ENCODE results near the gene WFIKKN1.

DNA sequence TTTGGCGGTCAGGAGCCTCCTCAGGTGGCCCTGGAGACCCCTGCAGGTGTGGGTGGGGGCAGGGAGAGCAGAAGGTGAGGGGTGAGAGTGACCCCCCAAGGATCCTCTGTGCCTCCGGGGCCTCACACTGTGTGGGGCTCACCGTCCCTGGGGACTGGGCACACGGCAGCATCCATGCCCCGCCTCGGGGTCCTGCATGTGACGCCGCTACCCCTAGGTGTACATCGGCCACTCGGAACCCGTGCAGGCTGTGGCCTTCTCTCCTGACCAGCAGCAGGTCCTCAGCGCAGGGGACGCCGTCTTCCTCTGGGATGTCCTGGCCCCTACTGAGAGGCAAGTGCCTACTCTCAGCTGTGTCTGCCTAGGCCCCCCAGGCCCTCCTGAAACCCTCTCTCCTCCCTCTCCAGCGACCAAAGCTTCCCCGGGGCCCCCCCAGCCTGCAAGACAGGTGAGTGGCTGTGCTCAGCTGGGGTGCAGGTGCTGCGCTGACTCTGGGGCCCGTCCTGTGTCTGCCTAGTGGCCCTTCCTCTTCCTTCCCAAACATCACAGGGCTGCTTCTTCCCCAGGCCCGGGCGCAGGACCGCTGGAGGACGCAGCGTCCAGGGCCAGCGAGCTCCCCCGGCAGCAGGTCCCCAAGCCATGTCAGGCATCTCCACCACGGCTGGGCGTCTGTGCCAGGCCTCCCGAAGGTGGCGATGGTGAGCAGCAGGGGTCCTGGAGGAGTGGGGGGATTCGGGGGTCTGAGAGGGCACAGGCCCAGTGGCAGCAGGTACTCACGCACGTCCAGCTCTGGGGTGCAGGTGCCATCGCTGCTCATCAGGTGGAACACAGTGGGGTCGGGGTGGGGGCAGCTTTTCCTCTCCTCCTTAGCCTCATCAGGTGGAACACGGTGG is 28.1 kb downstream of the WFIKKN1 start:
- TF ChIP-seq, protein P1, sequence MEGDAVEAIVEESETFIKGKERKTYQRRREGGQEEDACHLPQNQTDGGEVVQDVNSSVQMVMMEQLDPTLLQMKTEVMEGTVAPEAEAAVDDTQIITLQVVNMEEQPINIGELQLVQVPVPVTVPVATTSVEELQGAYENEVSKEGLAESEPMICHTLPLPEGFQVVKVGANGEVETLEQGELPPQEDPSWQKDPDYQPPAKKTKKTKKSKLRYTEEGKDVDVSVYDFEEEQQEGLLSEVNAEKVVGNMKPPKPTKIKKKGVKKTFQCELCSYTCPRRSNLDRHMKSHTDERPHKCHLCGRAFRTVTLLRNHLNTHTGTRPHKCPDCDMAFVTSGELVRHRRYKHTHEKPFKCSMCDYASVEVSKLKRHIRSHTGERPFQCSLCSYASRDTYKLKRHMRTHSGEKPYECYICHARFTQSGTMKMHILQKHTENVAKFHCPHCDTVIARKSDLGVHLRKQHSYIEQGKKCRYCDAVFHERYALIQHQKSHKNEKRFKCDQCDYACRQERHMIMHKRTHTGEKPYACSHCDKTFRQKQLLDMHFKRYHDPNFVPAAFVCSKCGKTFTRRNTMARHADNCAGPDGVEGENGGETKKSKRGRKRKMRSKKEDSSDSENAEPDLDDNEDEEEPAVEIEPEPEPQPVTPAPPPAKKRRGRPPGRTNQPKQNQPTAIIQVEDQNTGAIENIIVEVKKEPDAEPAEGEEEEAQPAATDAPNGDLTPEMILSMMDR (IDR thresholded peaks at IDR 0.05) = no peak
- TF ChIP-seq POLR2A (IDR thresholded peaks at IDR 0.05) = no peak
